ENCODE measurements around the gene ABLIM2.
"Not testable (repeated sequence)": the region's sequence is repeated elsewhere in the genome, so short reads cannot be mapped to it uniquely, and the experiment has no call there.

Gene ABLIM2

DNA sequence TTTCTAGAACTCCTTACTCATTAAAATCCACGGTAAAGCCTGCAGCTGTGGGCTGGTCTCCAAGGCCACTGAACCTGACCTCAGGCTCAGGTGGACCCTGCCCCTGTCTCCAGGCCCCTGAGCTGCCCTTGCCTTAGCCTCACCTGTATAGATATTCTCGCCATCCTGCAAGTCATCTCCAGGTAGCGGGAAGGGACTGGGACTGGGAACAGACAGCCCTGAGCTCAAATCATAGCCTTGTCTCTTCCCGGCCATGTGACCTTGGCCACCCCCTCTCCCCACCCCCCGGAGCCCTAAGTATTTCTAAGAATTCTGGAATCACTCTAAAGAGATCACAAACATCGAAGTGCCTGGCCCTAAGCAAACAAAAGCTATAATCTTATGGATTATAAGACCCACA lies 17.7 kb downstream of the ABLIM2 start:
- Histone ChIP-seq H3K27ac (ENCODE audit: low read length) (no peak overlapping the region), H3K79me2 (ENCODE audit: low read length) (no peaks in the 10 kb centered on the region), H3K27me3 (replicated peaks; ENCODE audit: insufficient read depth, low read length) (peaks cover 97% of the 10 kb centered on the region), H3F3A (ENCODE audit: insufficient read depth, low read length) (no peaks in the 10 kb centered on the region), H3K4me1 (ENCODE audit: low read length) (no peaks in the 10 kb centered on the region), H3K36me3 (replicated peaks; ENCODE audit: insufficient read depth, low read length) (no peaks in the 10 kb centered on the region), H3K9me3 (replicated peaks; ENCODE audit: insufficient read depth, low read length) (no peaks in the 10 kb centered on the region), H3K9me2 (replicated peaks; ENCODE audit: insufficient read depth, low read length) (no peaks in the 10 kb centered on the region), H2AFZ (ENCODE audit: low read length) (no peak overlapping the region), H4K20me1 (ENCODE audit: insufficient read depth, low read length) (no peaks in the 10 kb centered on the region), H3K4me3 (ENCODE audit: low read length) (no peak overlapping the region), H3K9ac (ENCODE audit: low read length) (no peak overlapping the region), H3K4me2 (ENCODE audit: low read depth, low read length) (no peak overlapping the region)
- TF ChIP-seq EZH2phosphoT487 (IDR thresholded peaks at IDR 0.05; ENCODE audit: low read length) (no peak), EZH2 (optimal IDR thresholded peaks at IDR 0.05; ENCODE audit: low read depth, low read length) (no peak)
- TF ChIP-seq, protein P1, sequence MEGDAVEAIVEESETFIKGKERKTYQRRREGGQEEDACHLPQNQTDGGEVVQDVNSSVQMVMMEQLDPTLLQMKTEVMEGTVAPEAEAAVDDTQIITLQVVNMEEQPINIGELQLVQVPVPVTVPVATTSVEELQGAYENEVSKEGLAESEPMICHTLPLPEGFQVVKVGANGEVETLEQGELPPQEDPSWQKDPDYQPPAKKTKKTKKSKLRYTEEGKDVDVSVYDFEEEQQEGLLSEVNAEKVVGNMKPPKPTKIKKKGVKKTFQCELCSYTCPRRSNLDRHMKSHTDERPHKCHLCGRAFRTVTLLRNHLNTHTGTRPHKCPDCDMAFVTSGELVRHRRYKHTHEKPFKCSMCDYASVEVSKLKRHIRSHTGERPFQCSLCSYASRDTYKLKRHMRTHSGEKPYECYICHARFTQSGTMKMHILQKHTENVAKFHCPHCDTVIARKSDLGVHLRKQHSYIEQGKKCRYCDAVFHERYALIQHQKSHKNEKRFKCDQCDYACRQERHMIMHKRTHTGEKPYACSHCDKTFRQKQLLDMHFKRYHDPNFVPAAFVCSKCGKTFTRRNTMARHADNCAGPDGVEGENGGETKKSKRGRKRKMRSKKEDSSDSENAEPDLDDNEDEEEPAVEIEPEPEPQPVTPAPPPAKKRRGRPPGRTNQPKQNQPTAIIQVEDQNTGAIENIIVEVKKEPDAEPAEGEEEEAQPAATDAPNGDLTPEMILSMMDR (IDR thresholded peaks at IDR 0.05; ENCODE audit: low read length), result no peak
- DNase-seq, result no peak

DNA sequence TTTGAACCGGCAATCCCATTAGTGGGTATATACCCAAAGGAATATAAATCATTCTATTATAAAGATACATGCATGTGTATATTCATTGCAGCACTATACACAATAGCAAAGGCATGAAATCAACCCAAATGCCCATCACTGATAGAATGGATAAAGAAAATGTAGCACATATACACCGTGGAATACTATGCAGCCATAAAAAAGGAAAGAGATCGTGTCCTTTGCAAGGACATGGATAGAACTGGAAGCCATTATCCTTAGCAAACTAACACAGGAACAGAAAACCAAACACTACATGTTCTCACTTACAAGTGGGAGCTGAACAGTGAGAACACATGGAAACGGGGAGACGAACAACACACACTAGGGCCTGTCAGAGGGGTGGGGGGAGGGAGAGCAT lies 18.9 kb downstream of the ABLIM2 start:
- not testable (repeated sequence) for DNase-seq; H3K9ac ChIP-seq (ENCODE audit: low read length); H3K9me3 ChIP-seq (replicated peaks; ENCODE audit: insufficient read depth, low read length); H3K4me1 ChIP-seq (ENCODE audit: low read length); H4K20me1 ChIP-seq (ENCODE audit: insufficient read depth, low read length); H3K79me2 ChIP-seq (ENCODE audit: low read length); H3K4me2 ChIP-seq (ENCODE audit: low read depth, low read length); H2AFZ ChIP-seq (ENCODE audit: low read length); H3K27ac ChIP-seq (ENCODE audit: low read length); H3K9me2 ChIP-seq (replicated peaks; ENCODE audit: insufficient read depth, low read length); H3F3A ChIP-seq (ENCODE audit: insufficient read depth, low read length); H3K4me3 ChIP-seq (ENCODE audit: low read length); H3K36me3 ChIP-seq (replicated peaks; ENCODE audit: insufficient read depth, low read length)
- H3K27me3 ChIP-seq (replicated peaks; ENCODE audit: insufficient read depth, low read length), result peaks cover 97% of the 10 kb centered on the region

DNA sequence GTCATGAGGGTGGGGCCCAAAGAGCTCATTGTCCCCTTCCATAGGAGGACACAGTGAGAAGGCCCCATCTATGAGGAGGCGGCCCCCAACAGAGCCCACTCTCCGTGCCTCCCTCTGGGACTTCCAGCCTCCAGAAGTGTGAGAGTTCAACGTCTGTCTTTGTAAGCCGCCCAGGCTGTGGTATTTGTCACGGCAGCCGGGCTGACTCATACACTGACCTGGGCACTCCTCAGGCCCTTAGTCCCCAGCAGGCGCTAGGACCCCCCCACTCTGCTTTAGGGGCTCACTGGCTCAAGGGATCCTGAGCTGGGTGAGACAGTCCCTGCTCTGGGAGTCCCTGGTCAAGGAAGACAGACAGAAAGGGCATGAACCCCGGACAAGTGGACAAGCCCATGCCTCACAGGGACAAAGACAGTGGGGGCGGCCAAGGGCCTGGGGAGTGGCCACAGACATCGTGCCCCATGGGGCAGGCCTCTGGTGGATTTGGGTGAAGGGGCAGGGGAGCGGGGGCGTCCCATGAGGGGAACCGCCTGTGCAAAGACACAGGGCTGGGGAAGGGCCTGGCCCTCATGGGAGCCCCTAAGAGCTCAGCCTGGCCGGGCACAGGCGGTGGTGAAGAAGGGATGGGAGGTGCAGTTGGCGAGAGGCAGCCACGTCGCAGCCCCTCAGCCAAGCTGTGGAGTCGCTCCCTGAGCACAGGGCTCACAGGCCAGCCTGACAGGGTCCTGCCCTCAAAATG lies 21.5 kb downstream of the ABLIM2 start:
- H3K4me3 ChIP-seq (ENCODE audit: low read length), result no peak overlapping the region
- H3K9me3 ChIP-seq (replicated peaks; ENCODE audit: insufficient read depth, low read length), result no peaks in the 10 kb centered on the region
- H3K79me2 ChIP-seq (ENCODE audit: low read length), result no peaks in the 10 kb centered on the region
- no peak overlapping the region for H2AFZ ChIP-seq (ENCODE audit: low read length)
- no peaks in the 10 kb centered on the region for H3K9me2 ChIP-seq (replicated peaks; ENCODE audit: insufficient read depth, low read length)
- H3F3A ChIP-seq (ENCODE audit: insufficient read depth, low read length), result no peaks in the 10 kb centered on the region
- no peaks in the 10 kb centered on the region for H4K20me1 ChIP-seq (ENCODE audit: insufficient read depth, low read length)
- peaks cover 97% of the 10 kb centered on the region for H3K27me3 ChIP-seq (replicated peaks; ENCODE audit: insufficient read depth, low read length)
- no peak overlapping the region for H3K9ac ChIP-seq (ENCODE audit: low read length)
- H3K27ac ChIP-seq (ENCODE audit: low read length), result no peak overlapping the region
- no peak for DNase-seq
- no peak overlapping the region for H3K4me2 ChIP-seq (ENCODE audit: low read depth, low read length)
- TF ChIP-seq EZH2 (optimal IDR thresholded peaks at IDR 0.05; ENCODE audit: low read depth, low read length) (no peak), EZH2phosphoT487 (IDR thresholded peaks at IDR 0.05; ENCODE audit: low read length) (no peak)
- TF ChIP-seq, protein P1 (IDR thresholded peaks at IDR 0.05; ENCODE audit: low read length), result no peak
- H3K4me1 ChIP-seq (ENCODE audit: low read length), result no peaks in the 10 kb centered on the region
- no peaks in the 10 kb centered on the region for H3K36me3 ChIP-seq (replicated peaks; ENCODE audit: insufficient read depth, low read length)

DNA sequence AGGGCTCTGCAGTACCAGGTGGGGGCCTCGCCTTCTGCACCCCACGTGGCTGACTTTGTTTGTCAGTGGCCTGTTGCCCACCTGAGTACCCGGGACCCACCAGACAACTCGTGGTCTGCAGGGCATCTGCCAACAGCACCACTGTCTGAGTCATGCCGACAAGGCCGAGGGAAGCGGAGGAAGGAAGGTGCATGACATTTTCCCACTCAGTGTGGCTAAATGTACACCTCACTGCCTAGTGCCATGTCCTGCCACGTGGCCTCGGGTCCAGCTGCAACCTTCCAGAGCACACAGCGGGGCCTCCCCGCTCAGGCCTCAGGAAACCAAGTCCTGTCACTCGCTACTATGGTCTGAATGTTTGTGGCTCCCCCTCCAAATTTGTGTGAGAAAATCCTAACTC lies 22.1 kb downstream of the ABLIM2 start:
- Histone ChIP-seq H2AFZ (ENCODE audit: low read length) (no peak overlapping the region), H3K9me2 (replicated peaks; ENCODE audit: insufficient read depth, low read length) (no peaks in the 10 kb centered on the region), H3K27me3 (replicated peaks; ENCODE audit: insufficient read depth, low read length) (peaks cover 95% of the 10 kb centered on the region), H3K79me2 (ENCODE audit: low read length) (no peaks in the 10 kb centered on the region), H3K4me1 (ENCODE audit: low read length) (no peaks in the 10 kb centered on the region), H3K27ac (ENCODE audit: low read length) (no peak overlapping the region), H3K4me3 (ENCODE audit: low read length) (no peak overlapping the region), H3K36me3 (replicated peaks; ENCODE audit: insufficient read depth, low read length) (no peaks in the 10 kb centered on the region), H4K20me1 (ENCODE audit: insufficient read depth, low read length) (no peaks in the 10 kb centered on the region), H3K9me3 (replicated peaks; ENCODE audit: insufficient read depth, low read length) (no peaks in the 10 kb centered on the region), H3K4me2 (ENCODE audit: low read depth, low read length) (no peak overlapping the region), H3K9ac (ENCODE audit: low read length) (no peak overlapping the region), H3F3A (ENCODE audit: insufficient read depth, low read length) (no peaks in the 10 kb centered on the region)
- DNase-seq, result no peak
- TF ChIP-seq, protein P1 (IDR thresholded peaks at IDR 0.05; ENCODE audit: low read length), result no peak
- no peak for TF ChIP-seq EZH2phosphoT487 (IDR thresholded peaks at IDR 0.05; ENCODE audit: low read length)
- TF ChIP-seq EZH2 (optimal IDR thresholded peaks at IDR 0.05; ENCODE audit: low read depth, low read length), result no peak
